SH-SY5Y (cell line): Measurements from ENCODE around the gene MYBL2.

Experiments used
- GATA2 ChIP-seq: IDR thresholded peaks from 2 replicates; pipeline ENCODE4 v1.6.1; 2011; ENCODE audit warnings: mild to moderate bottlenecking, low read depth, low read length
- GATA3 ChIP-seq: IDR thresholded peaks from 2 replicates; pipeline ENCODE4 v1.6.1; 2011; ENCODE audit warnings: low read depth, mild to moderate bottlenecking, low read length, moderate library complexity

- TF ChIP-seq GATA2 (no peak), GATA3 (no peak)
Observed at GRCh38 chr20:43737925-43738324, 71.0 kb downstream of the MYBL2 start.
